GM19351 (cell line): Measurements from ENCODE around the gene TMEM98.
"Not testable (repeated sequence)": the region's sequence is repeated elsewhere in the genome, so short reads cannot be mapped to it uniquely, and the experiment has no call there.

ENCODE experiments used
- ATAC-seq: cut with Tn5 transposase; IDR thresholded peaks from one replicate; pipeline ENCODE4 v1.9.1; 2021; ENCODE audit warnings: mild to moderate bottlenecking, moderate library complexity; ENCODE audit not compliant: unreplicated experiment

The TMEM98 gene

GRCh38 chr17:32976605-32977004, 48.7 kb downstream of the TMEM98 start:
- ATAC-seq = no peak

GRCh38 chr17:32980230-32980629, 52.3 kb downstream of the TMEM98 start:
- ATAC-seq = no peak

DNA sequence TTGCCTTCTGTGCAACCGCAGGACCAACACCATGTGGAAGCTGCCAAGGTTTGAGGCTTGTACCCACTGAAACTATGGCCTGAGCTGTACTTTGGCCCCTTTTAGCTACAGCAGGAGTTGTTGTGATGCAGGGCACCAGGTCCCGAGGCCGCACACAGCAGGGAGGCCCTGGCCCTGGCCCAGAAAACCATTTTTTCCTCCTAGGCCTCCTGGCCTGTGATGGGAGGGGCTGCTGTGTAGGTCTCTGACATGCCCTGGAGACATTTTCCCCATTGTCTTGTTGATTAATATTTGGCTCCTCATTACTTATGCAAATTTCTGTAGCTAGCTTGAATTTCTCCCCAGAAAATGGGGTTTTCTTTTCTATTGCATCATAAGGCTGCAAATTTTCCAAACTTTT, 53.7 kb downstream of the TMEM98 start:
- ATAC-seq = not testable (repeated sequence)

DNA sequence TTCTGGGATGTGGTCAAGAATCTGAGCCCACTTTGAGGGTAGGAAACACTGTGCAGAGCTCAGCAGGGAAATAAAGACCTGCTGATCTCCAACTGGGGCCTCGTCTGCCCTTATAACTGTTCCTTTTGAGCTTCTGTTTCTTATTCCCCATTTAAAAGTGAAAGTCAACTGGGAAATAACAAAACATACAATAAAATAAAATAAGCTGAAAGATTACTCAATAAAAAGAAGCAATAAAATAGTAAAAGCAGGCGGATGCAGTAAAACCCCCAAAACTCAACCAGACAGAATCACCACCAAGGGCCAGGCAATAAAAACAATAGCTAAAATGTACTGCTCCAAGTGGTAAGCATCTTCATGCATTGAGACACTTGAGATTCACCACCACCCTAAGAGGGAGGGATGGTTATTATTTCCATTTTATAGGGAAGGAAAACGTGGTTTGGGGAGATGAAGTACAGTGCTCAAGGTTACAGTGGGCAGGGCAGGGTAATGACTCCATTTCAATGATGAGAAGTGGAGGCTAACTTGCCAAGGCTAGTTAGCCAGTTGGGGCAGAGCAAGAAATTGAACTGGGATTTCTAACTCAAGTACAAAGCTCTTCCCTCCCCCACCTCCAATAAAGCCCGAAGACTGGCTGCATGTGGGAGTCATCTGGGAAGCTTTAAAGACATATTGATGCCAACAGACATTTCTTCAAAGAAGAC, 57.2 kb downstream of the TMEM98 start:
- ATAC-seq = no peak

- not testable (repeated sequence) for ATAC-seq
Observed at GRCh38 chr17:32987453-32987805, 59.5 kb downstream of the TMEM98 start.

GRCh38 chr17:32987868-32988267, 59.9 kb downstream of the TMEM98 start:
- ATAC-seq = not testable (repeated sequence)

GRCh38 chr17:32988481-32989101, 60.6 kb downstream of the TMEM98 start:
- no peak for ATAC-seq

DNA sequence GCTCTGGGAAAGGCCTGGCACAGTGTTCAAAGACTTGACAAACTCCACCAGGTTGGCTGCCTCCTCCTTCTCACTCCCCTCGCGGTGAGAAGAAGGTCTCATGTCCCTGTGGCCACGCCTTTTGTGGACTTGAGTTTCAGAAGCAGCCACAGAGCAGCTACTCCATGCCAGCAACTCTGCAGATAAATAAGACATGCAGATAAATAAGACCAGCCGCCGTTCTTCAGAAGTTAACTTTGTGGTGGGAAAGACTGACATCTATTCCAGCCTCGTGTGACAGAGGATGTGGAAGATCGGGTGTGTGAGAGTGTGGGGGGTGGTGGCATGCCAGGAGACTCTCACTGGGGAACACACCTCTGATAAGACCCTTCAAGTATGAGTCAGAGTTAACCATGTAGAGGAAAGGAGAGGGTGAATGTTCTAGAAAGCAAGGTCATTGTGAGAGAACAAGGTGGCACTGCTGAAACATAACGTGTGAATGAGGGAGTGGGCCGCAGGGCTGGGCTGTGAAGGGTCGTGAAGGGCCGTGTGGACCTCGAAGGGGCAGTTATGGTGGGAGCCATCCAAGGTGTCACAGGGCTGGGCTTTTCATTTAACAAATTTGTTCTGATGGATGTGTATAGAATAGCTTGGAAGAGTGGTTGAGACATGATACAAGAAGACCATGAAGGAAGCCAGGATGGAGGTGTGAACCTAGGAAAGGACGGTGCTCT, 64.5 kb downstream of the TMEM98 start:
- ATAC-seq = no peak

DNA sequence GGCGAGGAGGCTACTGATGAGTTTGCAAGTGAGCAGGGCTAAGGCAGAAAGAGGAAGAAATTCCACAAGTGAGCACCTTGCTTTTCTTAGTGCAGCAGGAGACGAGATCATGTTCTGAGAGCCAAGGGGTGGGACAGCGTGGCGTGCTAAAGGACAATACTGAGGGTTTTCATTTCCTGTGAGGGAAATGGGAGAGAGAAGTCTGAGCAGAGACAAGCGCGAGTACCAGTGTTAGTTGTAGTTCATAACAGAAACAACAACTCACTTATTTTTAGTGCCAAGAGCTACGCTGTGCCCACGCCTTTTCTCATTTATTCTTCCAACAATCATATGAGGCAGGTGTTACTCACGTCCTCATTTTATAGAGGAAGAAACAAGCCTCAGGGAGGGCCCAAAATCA, 66.0 kb downstream of the TMEM98 start:
- ATAC-seq = no peak
